Amygdala (tissue), 56 donors: ENCODE data around the gene ALK.

Experiments used
- DNase-seq, 56 donors: peaks; one replicate each; lab custom pipeline; 2025; lab: John Stamatoyannopoulos, UW

Gene ALK

GRCh38 chr2:29224693-29225551 lies 696.5 kb downstream of the ALK start:
- DNase-seq = no peak

- peak in 4 of 56 donors; percentile 7 to 21 (median 10) for DNase-seq
Measured at GRCh38 chr2:29223851-29224692, 697.3 kb downstream of the ALK start.

GRCh38 chr2:29223257-29223656 lies 698.1 kb downstream of the ALK start:
- no peak for DNase-seq

GRCh38 chr2:29222381-29223179 lies 698.8 kb downstream of the ALK start:
- DNase-seq = no peak

- DNase-seq = no peak
Measured at GRCh38 chr2:29220506-29221270, 700.7 kb downstream of the ALK start.

- DNase-seq = no peak
Measured at GRCh38 chr2:29219374-29219773, 702.0 kb downstream of the ALK start.

- DNase-seq = no peak
Measured at GRCh38 chr2:29218550-29219125, 702.7 kb downstream of the ALK start.

- no peak for DNase-seq
Measured at GRCh38 chr2:29218071-29218470, 703.3 kb downstream of the ALK start.

- no peak for DNase-seq
Measured at GRCh38 chr2:29216609-29216909, 704.8 kb downstream of the ALK start.

- no peak for DNase-seq
Measured at GRCh38 chr2:29215739-29216608, 705.4 kb downstream of the ALK start.

GRCh38 chr2:29215073-29215472 lies 706.3 kb downstream of the ALK start:
- no peak for DNase-seq

GRCh38 chr2:29213888-29214291 lies 707.5 kb downstream of the ALK start:
- no peak for DNase-seq

GRCh38 chr2:29212009-29212408 lies 709.4 kb downstream of the ALK start:
- no peak for DNase-seq

- DNase-seq = no peak
Measured at GRCh38 chr2:29209551-29209950, 711.8 kb downstream of the ALK start.

GRCh38 chr2:29207352-29208148 lies 713.8 kb downstream of the ALK start:
- no peak for DNase-seq

- no peak for DNase-seq
Measured at GRCh38 chr2:29206941-29207340, 714.4 kb downstream of the ALK start.

GRCh38 chr2:29202819-29203495 lies 718.4 kb downstream of the ALK start:
- no peak for DNase-seq
